GM19372 (cell line): ENCODE data around the gene ZSWIM6.

Source experiments
- ATAC-seq: cut with Tn5 transposase; IDR thresholded peaks from one replicate; pipeline ENCODE4 v1.9.1; 2021; ENCODE audit warnings: mild to moderate bottlenecking, low read depth, moderate library complexity; ENCODE audit not compliant: unreplicated experiment

Gene ZSWIM6

DNA sequence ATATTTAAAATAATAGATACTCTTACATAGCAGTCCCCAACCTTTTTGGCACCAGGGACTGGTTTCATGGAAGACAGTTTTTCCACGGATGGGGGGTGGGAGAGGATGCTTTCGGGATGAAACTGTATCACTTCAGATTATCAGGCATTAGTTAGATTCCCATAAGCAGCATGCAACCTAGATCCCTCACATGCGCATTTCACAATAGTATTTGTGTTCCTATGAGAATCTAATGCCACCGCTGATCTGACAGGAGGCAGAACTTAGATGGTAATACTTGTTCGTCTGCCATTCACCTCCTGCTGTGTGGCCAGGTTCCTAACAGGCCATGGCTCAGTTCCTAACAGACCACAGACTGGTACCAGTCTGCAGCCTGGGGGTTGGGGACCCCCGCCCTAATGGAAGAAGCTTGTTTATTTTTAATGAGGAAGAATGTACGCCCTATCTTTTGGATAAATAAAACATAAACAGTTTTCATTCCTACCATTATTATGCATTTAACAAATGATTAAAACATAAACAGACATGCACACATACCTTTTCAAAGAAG, 187.7 kb downstream of the ZSWIM6 start:
- ATAC-seq, result no peak

DNA sequence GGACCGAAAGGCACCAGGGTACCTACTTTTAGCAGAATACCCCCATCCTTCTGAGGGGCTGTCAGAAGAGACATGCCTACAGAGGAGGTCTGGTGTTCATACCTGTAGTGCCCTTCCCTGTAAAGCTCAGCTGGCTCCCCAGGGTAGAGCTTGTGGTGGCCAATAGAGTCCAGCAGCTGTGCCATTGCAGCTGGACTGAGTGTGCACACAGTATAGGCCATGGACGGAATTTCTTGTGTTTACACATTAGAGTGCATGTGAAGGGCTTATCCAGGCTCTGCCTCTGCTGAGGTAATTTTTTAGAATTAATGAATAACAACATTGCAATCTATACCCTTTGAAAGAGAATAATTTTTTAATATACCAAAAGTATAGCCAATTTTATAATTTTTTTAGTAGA, 191.0 kb downstream of the ZSWIM6 start:
- ATAC-seq, result no peak

DNA sequence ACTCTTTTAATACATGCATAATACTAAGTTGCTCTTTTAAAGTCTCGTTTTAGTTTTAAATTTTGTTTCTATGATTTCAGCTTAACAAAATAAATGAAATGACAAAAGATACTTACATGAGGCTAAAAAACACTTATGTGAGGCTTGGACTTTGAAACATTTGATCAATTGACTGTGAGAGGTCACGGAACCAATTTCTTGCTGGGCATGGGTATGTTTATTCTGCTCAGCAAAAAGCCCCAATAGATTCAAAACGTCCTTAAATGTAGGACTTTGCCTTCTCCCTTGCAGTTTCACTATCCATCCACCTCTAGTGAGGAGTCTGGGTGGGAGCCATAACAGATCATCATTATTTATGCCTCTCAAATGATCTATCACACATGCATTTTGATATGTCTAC, 191.9 kb downstream of the ZSWIM6 start:
- no peak for ATAC-seq

DNA sequence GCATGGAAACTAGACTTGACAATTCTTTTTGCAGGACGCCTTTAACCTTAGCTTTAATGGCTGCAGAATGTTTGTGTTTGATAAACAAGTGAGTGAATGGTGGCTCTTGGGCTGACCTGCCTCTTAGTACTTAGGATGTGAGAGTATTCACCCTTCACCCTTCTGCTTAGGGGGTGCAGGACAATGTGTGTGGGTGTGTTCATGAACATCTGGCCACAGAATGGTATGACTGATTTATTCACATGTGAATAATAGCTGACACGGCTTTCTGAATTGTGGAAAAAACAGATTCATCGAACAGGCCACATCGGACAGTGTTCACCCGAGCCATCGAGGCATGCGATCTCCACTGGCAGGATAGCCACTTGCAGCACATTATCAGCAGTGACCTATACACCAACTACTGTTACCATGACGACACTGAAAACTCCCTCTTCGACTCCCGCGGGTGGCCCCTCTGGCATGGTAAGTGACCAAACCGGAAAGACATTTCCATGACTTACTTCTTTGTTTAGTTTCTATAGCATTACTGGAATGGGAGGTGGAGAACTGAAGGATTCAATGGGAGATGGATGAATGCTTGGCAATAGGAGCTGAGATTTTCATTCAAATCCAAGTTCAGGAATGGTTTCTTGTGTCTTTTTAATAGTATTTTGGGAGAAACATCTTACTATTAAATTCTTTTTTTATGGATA, 193.6 kb downstream of the ZSWIM6 start:
- ATAC-seq, result no peak

DNA sequence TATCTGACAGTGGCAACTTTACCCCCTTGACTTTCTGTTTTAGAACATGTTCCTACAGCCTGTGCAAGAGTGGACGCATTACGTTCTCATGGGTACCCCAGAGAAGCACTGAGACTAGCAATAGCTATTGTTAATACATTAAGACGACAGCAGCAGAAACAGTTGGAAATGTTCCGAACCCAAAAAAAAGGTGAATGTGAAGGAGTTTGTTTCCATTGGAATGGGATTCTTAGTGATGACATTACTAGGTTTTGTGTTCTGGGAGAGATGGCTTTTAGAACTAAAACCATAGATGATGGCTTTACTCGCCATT, 194.1 kb downstream of the ZSWIM6 start:
- no peak for ATAC-seq

DNA sequence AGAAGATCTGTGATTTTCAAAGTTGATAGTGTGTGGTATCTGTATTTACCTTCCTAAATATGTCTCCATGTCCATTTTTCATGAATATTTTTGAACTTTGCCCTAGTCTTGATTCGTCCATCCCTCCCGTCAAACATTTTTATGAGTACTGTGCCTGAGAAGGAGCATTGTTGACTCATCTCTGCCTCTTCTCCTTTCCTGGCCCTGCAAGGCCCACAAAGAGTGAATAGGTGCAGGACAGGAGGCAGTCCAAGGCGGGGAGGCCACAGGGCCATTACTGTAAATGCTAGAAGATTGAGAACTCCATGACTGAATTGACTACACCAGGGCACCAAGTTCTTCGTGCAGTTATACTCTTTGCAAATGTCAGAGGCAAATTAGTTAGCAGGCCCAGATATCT, 200.9 kb downstream of the ZSWIM6 start:
- ATAC-seq, result no peak

DNA sequence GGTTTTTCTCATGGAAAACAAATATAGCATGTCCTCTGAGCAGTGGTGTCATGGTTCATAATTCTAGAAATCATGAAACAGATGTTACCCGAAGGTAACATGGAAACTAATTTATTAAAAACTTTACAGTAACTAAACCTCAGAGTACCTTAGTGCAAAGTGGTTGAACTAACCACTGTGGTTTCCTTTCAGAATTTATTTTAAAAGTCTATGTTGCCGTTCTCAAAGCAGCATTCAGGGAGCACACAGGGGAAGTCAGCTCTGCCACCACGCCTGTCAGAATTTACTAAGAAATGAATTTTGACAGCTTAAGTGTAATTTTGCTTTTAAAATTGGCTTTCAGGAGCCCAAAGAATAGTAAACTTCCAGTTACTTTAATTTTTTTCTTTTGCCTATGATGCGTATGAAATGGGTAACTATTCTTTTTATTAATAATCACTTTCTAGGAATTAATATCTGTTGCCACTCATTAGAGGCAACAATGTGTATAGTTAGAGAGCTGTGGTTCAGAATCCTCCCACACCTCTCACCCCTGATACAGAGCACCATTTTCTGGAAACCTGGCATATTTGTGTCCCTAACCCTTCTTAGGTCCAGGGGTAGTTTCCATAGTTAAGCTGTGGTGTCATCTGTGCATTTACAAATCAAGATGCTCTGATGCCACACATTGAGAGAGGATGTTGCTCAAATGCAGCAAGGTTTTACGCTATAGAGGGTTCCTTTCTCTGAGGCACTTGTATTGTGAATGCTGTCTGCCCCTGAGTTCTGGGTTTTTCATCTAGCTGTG, 202.6 kb downstream of the ZSWIM6 start:
- peak; percentile 89 for ATAC-seq

DNA sequence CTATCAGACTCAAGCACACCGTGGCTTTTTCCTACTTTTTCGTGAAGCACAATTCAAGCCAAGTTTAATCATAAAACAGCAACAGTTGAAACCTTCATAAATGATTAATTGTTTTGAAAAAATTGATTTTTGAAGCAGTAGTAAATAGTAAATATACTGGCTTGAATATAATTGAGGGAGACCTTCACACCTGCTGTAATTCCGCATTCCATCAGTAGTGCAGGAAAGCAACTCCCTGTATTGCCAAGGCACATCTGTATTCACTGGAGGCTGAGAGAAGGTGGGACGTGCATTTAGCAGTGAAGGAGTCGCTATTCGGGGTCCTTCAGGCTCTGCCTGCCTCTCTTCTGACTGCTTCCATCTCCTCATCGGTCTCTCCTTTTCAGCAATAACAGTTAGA, 203.8 kb downstream of the ZSWIM6 start:
- no peak for ATAC-seq

DNA sequence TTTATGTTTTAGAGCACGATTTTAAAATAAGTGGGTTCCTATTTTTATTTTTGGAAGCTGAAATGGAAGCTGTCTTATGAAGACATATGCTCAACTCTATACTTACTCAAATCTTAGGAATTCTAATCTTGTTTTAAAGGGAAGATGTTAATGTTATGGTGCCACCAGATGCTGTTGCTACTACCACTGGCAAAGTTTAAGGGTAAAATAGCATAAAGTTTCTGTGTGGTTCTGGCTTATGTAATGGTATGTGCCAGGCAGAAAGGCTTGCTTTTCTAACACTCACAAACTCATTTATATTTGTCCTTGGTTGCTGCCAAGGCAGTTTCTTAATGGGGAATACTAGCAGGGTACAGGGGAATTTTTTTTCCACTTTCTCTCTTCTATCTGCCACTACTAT, 204.9 kb downstream of the ZSWIM6 start:
- ATAC-seq, result no peak

DNA sequence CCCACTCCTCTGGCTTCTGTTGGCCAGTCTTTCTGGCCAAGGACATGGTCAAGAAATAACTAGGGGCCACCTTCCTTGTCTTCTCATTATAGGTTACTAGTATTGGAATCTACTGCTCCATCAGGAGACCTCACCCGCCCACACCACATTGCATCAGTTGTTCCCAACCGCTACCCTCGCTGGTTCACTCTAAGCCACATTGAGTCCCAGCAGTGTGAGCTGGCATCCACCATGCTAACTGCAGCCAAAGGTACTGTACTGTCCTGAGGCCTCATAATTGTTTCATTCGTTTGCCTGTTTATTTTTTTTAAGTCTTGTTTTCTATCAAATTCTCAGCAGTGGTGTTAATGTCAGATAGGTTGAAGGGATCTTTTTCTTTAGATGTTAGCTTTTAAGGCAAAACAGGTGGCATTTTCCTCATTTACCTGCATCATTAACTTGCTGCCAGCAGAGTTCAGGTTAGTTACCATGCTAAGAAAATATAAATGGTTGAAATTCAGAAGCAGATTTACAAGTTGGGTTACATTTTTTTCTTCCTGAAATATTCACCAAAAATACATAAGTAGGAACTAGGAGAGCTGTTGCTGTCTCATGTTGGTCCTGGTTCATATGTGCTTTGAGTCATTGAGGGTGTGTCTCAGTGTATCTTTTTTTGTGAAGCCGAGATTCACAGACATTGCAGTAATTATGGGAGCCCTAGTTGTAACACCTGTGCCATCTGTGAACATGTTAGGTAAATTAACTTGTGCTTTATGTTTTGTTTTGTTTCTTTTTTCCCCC, 206.9 kb downstream of the ZSWIM6 start:
- ATAC-seq, result no peak

DNA sequence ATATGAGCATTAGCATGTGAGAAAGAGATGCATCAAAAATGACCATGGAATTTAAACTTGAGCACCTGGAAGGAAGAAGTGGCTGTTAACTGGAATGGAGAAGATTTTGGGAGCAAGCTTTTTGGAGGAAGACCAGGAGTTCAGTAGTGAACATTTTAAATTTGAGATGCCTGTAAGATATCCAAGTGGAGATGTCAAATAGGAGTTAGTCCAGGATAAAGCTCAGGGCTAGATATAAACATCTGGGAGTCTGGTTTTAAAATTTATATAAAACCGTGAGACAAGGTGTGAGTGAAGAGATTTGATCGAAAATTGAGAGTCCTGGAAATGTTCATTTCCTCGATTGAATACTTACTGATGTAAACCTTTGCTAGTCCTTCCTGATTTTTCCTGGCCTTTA, 217.5 kb downstream of the ZSWIM6 start:
- no peak for ATAC-seq

DNA sequence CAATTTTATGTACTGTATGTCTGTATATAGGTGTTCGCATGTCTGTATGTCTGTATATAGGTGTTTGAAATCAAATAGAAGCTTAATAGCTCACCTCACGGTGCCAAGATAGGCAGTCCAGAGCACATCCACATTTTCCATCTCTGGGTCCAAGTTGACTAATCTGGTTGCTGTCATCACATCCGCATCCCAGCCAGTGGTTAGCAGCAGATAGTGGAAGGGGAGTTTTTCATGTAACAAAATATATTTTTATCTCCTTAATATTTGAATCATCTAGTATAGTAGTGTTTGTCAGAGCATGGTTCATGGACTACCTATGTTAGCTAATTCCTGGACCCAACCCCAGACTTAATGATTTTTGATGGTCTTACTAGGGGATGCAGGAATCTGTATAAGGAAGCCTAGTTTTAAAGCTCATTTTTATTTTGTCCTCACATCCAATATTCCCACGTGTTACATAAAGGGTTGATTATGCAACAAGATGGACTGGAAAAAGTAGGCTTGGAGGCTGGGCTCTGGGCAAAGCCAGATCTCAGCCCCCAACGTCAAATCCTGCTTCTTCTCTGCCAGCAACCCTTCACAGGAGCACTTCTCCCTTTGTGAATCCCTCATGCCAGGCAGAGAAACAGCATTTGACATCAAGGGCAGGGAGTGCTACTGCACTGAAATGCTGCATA, 219.7 kb downstream of the ZSWIM6 start:
- no peak for ATAC-seq

DNA sequence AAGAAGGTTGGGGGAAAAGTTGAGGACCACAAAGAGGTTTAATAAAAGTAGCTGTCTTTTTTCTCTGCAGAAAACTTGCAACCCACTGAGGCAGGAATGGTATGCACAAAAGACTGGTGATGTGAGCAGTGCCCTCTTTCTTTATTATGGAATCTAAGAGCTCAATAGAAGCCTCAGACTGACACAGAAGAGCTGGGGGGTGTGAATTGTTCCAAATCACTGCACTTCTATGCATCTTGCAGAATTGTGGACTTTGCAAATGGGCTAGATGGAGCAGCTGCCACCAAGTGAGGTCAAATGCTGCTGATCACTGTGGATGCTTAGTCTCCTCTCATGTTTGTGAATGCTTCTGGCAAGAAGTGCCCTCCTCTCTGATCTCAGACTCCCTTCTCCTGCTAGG, 227.1 kb downstream of the ZSWIM6 start:
- no peak for ATAC-seq

DNA sequence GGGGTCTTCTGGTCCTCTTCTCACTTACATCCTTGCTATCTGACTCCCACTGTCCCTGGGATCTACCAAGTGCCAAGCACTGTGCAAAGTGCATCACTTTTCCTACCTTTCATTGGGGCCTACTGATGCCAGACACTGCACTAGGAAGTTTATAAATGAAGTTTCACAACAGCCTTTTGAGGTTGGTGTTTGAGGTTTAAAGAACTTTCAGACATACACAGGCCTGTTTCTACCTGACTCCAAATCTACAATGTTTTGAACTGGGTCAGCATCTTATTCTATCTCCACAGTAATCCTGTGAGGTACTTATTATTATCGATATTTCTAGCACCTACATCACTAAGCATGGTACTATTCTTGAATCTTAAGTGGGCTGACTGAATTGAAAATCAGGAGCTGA, 227.7 kb downstream of the ZSWIM6 start:
- ATAC-seq, result no peak

DNA sequence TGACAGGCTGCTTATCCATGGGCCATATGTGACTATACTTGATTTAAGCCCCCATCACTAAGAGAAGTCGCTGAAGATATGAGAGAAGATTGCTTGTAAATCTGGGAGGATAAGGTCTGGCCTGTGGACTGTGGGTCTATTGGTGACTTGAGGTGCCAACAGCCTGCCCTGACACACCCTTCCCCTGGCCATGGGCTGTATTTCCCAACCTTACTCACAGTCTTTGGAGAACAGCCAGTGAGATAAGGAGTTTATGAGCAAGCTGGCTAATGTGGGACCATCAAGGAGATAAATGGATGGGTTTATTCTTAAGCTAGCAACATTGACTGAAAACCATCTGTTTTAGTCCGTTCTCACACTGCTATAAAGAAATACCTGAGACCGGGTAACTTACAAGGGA, 231.3 kb downstream of the ZSWIM6 start:
- ATAC-seq, result no peak

DNA sequence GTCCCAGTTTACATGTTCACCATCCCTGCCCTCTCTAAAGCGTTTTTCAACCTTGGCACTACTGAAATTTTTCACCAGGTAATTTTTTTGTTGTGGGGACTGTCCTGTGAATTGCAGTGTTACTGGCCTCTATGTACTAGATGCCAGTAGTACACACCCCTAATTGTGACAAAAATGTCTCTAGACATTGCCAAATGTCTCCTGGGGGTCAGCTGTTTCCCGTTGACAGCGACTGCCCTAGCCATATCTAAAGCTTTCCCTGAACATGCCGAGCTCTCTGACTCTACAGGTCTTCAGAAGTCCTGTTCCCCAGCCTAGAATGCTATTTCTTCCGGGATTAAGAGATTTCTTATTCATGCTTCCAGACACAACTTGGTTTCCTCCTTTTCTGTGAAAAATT, 235.3 kb downstream of the ZSWIM6 start:
- no peak for ATAC-seq

DNA sequence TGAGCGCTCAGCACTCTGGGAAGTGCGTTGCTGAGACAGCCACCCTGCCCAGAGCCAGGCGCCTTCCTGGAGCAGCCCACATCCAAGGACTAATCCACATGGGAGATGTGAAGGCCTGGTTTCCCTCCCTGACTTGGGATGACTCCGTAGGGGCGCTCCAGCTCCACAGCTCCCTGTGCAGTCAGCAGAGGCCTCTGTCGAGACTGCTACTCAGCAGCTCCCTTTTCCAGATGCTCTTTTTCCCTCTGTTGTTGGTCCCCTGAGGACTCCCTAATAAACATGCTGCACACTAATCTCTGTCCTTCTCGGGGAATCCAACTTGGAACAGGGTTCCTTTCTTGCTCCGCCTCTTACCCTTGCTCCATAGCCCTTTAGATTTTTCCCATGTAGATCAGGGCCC, 237.3 kb downstream of the ZSWIM6 start:
- ATAC-seq, result no peak

DNA sequence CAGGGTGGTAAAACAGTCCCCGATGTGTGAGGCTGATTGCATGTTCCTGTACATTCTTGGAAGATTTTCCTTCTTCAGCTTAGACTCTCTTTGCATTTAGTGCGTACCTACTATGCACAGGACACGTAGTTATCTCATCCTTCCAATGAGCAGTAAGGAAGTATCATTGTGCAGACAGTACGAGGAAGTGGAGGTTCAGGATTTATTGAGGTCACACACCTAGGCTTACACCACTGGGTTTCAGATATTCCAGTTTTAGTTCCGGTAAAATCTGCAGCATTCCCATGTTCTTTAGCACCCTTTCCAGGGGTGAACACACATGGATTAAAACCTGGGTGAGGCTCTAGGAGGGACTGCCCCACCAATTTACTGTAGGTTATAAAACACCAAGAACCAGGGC, 238.7 kb downstream of the ZSWIM6 start:
- no peak for ATAC-seq

DNA sequence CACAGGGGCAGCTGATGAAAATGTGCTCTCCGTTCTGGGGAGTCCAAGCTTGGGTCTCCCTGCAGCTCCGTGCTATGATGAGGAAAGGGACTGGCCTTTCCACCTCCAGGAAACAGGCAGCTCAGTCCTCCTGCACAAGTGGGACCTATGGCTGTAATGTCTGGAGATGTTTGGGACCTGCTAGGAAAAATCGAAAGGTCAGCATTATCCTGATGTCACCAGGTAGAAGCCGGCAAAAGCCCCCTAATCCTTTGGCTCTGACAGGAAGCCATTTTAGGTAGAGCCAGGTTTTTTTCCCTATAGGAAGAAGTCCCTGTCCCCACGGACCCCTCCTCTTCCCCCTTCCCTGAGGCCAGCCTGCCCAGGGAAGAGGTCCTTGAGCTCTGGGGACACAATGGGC, 240.9 kb downstream of the ZSWIM6 start:
- no peak for ATAC-seq

DNA sequence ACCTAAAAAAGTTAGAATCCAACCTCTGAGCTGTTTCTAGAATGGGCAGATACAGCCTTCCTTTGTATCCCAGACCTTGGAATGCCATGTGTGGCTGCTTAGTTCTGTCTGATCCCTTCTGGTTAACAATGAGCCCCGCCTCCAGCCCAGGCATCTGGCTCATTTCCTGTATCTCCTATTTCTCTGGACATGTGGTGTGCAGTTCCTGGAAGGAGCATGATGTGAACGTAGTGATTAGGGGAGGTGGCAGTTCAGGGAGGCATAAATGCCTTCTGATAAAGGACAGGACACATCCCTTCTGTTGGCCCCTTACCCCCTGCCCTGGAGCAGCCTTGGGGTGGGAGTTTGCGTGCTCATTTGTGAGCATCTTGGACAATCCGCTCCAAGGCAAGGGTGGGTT, 243.0 kb downstream of the ZSWIM6 start:
- ATAC-seq, result no peak

DNA sequence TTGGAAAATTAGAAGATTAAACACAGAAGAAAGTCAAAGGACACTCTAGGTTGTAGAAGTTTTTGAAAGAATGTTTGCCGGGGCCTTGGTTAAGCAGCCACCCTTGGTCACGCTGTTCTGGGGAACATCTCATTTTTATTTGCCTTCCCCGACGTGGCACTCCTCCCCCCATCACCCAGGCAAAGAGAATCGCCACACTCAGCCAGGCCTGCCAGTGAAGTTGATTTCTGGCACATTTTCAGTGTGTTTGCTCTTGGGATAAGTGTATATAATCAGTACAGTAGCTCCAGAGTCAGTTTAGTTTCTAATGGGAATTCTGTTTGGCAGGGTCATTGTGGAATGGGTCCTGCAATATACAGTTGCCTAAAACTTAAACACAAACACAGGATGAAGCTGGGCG, 243.5 kb downstream of the ZSWIM6 start:
- ATAC-seq, result no peak
